LNCAP (cell line): ENCODE measurements around the gene TOM1L1.

ENCODE experiments used
- TF ChIP-seq, protein P1 (sequence below): fragments of 450-650 bp; IDR thresholded peaks from 2 replicates; pipeline ENCODE4 v1.5.1; 2017; ENCODE audit warnings: mild to moderate bottlenecking

The TOM1L1 gene

DNA sequence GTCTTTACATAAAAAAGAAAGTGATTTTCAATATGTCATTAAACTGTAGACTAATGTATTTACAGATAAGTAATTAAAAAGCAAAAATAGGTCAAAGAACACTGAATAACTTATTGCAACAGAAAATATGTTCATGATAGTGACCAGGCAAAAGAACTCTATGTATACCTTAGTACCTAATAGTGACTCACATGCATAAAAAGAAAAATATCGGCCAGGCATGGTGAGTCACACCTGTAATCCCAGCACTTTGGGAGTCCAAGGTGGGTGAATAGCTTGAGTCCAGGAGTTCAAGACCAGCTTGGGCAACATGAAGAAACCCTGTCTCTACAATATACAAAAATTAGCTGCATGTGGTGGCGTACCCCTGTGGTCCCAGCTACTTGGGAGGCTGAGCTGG, 33.0 kb upstream of the TOM1L1 start:
- TF ChIP-seq, protein P1, sequence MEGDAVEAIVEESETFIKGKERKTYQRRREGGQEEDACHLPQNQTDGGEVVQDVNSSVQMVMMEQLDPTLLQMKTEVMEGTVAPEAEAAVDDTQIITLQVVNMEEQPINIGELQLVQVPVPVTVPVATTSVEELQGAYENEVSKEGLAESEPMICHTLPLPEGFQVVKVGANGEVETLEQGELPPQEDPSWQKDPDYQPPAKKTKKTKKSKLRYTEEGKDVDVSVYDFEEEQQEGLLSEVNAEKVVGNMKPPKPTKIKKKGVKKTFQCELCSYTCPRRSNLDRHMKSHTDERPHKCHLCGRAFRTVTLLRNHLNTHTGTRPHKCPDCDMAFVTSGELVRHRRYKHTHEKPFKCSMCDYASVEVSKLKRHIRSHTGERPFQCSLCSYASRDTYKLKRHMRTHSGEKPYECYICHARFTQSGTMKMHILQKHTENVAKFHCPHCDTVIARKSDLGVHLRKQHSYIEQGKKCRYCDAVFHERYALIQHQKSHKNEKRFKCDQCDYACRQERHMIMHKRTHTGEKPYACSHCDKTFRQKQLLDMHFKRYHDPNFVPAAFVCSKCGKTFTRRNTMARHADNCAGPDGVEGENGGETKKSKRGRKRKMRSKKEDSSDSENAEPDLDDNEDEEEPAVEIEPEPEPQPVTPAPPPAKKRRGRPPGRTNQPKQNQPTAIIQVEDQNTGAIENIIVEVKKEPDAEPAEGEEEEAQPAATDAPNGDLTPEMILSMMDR, result no peak

GRCh38 chr17:54870671-54871175, 29.9 kb upstream of the TOM1L1 start:
- TF ChIP-seq, protein P1, result no peak

DNA sequence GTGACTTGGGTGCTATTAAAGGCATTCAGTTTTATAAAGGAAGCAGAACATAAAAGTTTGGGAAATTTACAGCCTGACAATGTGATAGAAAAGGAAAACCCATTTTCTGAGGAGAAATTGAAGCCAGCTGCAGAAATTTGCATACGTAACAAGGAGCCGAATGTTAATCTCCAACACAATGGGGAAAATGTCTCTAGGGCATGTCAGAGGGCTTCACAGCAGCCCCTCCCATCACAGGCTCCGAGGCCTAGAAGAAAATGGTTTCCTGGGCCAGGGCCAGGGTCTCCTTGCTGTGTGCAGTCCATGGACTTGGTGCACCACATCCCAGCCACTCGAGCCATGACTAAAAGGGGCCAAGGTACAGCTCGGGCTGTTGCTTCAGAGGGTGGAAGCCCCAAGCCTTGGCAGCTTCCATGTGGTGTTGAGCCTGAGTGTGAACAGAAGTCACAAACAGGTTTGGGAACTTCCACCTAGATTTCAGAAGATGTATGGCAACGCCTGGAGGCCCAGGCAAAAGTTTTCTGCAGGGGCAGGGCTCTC, 23.9 kb upstream of the TOM1L1 start:
- TF ChIP-seq, protein P1, result no peak

- TF ChIP-seq, protein P1, result no peak
Measured at GRCh38 chr17:54881255-54881972, 19.2 kb upstream of the TOM1L1 start.

DNA sequence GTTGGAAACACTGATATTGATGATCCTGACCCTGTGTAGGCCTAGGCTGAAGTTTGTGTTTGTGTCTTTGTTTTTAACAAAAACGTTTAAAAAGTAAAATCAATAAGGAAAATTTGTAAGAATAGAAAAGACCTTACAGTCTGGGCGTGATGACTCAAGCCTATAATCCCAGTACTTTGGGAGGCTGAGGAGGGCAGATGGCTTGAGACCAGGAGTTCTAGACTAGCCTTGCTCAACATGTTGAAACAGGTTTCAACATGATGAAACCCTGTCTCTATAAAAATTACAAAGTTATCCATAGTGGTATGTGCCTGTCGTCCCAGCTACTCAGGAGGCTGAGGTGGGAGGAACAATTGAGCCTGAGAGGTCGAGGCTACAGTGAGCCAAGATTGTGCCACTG, 18.3 kb upstream of the TOM1L1 start:
- TF ChIP-seq, protein P1, result no peak

DNA sequence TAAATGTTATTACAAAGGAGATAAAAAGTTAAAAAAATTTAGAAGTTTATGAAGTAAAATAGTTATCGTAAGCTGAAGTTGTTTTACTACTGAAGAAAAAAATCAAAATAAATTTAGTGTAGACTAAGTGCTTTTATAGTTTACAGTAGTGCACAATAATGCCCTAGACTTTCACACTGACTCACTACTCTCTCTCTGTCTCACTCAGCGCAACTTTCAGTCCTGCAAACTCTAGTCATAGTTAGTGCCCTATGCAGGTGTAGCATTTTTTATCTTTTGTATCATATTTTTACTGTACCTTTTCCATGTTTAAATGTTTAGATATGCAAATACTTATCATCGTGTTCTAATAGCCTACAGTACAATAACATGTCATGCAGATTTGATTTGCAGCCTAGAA, 17.7 kb upstream of the TOM1L1 start:
- TF ChIP-seq, protein P1, result no peak

DNA sequence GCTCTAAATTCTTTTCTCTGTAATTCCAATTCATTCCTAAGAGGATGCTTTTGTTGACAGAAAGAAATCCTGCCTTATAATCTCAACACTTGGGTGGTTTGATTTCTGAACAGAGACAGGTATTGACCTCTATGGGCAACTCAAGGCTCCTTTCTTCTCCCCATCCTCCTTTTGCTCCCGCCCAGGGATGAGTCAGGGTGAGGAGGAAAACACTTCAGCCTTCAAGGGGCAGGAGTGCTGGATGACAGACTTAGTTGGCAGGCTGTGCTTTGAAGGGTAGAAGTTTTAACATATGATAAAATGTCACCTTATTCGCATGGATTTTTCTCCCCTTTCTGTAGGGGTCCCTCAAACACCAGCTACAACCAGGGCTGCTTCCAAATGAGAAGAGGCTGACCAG, 16.7 kb upstream of the TOM1L1 start:
- TF ChIP-seq, protein P1, result no peak
